ENCODE results near the gene ZNF516. TPM values are rescaled to one million over a fixed set of nuclear protein-coding genes. Genes with fewer than 3 reads are reported as not detected.

ZNF516 gene
- total and polyA plus RNA-seq, 2 of the 13 experiments (the other 11 are each of a cell fraction or from before 2014, with no cell fraction given), result 16.6 to 18.7 TPM

DNA sequence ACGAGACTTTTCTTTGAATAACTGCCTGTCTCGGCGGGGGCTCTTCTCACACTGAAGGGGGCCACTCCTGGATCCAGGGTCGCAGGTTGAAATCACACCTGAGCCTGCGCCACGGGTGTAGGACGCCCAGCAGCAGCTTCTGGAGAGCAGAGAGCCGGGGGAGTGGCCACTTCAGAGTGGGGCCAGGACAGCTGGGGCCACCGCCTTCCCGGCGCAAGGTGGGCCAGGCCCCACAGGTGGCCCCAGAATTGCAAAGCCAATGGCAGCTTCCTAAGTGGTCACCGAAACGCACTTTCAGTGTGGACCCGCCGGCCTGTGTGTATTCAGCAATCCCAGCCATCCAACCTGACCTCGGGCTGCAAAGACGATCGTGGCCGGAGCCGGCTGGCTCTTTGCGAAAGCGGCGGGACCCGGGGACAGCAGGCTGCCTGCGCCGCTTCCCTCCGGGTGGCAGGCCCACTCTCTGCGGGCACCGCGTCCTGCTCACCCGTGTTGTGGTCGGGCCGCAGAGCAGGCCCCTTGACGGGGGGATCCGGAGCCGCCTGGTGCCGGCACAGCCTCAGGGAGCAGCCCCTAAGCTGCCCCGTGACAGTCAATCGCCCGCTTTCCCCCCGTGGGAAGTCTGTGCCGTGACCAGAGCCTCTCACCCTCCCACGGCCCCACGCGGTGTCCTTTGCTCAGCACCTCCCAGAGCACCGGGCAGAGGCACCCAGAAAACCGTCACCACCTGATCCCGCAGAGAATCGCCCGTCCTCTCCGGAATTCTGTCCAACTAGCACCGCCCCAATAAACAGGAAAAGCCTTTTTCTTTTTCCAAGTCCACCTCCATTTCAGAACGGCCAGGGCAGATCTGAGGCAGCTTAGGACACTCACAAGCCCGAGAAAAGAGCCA lies 144.7 kb downstream of the ZNF516 start (continued):
- TF ChIP-seq, protein P1, sequence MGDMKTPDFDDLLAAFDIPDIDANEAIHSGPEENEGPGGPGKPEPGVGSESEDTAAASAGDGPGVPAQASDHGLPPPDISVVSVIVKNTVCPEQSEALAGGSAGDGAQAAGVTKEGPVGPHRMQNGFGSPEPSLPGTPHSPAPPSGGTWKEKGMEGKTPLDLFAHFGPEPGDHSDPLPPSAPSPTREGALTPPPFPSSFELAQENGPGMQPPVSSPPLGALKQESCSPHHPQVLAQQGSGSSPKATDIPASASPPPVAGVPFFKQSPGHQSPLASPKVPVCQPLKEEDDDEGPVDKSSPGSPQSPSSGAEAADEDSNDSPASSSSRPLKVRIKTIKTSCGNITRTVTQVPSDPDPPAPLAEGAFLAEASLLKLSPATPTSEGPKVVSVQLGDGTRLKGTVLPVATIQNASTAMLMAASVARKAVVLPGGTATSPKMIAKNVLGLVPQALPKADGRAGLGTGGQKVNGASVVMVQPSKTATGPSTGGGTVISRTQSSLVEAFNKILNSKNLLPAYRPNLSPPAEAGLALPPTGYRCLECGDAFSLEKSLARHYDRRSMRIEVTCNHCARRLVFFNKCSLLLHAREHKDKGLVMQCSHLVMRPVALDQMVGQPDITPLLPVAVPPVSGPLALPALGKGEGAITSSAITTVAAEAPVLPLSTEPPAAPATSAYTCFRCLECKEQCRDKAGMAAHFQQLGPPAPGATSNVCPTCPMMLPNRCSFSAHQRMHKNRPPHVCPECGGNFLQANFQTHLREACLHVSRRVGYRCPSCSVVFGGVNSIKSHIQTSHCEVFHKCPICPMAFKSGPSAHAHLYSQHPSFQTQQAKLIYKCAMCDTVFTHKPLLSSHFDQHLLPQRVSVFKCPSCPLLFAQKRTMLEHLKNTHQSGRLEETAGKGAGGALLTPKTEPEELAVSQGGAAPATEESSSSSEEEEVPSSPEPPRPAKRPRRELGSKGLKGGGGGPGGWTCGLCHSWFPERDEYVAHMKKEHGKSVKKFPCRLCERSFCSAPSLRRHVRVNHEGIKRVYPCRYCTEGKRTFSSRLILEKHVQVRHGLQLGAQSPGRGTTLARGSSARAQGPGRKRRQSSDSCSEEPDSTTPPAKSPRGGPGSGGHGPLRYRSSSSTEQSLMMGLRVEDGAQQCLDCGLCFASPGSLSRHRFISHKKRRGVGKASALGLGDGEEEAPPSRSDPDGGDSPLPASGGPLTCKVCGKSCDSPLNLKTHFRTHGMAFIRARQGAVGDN (CRISPR knock-in tag; IDR thresholded peaks at IDR 0.05), result peak; percentile 46
- TF ChIP-seq HES4 (CRISPR knock-in tag; IDR thresholded peaks at IDR 0.05; ENCODE audit: borderline replicate concordance), result peak; percentile 23; the same call in 1 of the 2 replicates
- TF ChIP-seq, protein P2, sequence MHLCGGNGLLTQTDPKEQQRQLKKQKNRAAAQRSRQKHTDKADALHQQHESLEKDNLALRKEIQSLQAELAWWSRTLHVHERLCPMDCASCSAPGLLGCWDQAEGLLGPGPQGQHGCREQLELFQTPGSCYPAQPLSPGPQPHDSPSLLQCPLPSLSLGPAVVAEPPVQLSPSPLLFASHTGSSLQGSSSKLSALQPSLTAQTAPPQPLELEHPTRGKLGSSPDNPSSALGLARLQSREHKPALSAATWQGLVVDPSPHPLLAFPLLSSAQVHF (CRISPR knock-in tag; IDR thresholded peaks at IDR 0.05), result no peak
- TF ChIP-seq RFX3 (CRISPR knock-in tag; IDR thresholded peaks at IDR 0.05), result no peak
- TF ChIP-seq KDM2A (CRISPR knock-in tag; IDR thresholded peaks at IDR 0.05; ENCODE audit: borderline replicate concordance, low read depth), result peak; percentile 68; the same call in 1 of the 2 replicates
